GM18867 (cell line): ENCODE results near the gene AJM1.
"Not testable (repeated sequence)": the region's sequence is repeated elsewhere in the genome, so short reads cannot be mapped to it uniquely, and the experiment has no call there.

Source experiments
- ATAC-seq: cut with Tn5 transposase; IDR thresholded peaks from one replicate; pipeline ENCODE4 v1.9.1; 2021; ENCODE audit warnings: mild to moderate bottlenecking, moderate library complexity; ENCODE audit not compliant: unreplicated experiment

The AJM1 gene

DNA sequence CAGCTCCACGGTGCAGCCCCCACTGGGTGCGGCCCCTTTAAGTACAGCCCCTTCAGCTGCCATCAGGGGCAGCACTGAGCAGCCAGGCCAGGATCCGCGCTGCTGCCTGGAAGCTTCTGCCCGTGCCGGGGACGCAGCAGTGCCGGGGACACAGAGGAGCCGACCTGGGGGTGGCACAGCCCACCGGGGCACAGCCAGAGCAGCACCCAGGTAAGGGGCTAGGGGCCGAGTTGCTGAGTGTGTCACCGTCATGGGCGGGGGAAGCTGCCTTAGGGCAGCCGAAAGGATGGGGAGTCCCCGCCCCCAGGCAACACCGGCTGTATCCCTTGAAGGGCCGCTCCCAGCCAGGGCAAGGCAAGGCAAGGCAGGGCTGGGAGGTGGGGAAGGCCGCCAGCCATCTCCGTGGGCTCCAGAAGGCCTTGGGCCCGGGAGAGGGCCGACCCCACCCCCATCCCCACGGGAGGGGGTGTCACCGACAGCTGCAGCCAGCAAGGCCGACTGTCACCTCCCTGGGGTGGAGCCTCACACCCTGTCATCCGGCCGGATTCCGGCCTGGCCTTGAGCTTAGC lies at the start of gene AJM1:
Gene AJM1 (plus strand): TSS at position 99 of the 569 bp plus-strand sequence. CDS start 1,937 bp downstream, outside the sequence.
- peak; percentile 67 for ATAC-seq

DNA sequence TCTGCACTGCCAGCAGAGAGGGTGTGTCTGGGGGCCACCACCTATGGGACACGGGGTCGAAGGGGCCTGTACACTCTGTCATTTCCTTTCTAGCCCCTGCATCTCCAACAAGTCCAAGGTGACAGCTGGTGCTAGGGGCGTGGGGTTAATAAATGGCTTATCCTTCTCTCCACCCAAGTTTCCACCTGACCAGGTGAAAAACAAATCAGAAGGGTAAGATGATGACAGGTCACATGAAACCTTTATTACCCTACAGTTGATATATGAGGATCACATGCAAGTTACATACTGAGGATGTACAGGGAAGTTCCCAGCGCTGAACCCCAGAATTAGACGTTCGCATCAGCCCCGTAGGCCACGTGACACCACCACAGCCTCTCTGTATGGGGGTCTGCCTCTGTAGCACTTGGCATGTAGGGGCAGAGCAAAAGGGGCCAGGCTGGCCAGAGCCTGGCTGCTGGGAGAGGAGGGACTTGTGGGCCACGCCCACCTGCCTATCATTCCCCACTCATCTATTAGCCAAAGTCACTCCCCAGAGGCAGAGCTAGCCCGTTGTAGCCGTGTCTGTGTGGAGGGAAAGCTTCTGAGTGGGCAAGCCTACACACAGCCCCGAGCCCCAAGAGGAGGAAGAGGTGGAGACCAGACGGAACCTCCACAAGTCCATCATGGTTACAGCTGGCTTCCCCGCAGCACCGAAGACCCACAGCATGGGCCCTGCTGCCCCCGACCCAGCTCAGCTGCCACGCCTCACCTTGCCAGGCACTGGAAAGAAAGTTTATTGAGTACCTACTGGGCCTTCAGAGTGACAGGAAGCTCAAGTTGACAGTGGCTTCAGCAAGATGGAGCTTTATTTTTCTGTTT lies 49.0 kb upstream of the AJM1 start:
- ATAC-seq = no peak

DNA sequence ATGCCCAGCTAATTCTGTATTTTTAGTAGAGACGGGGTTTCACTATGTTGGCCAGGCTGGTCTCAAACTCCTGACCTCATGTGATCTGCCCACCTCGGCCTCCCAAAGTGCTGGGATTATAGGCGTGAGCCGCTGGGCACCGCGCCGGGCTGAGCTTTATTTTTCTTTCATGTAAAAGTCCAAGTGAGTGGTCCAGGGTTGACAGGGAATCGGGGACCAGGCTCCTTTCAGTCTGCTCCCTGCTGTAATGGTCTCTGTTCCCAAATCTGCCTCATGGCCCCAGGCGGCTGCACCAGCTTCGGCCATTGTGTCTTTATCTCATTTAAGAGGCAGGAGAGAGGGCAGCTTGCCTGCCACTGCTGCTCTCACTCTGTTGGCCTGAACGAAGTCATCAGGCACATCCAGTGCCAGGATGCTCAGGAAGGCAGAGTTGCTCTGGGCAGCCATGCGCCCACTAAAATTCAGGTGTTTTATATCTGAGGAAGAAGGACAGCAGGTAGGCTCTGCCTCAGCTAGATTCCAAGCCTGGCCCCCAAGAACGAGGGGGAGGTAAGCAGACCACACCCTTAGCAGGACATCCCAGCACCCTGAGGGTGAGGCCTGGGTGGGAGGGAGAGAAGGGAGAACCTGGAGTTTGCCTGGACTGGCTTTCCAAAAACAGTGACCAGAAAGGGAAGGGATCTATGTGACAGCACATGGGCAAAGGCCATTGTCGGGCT lies 47.8 kb upstream of the AJM1 start:
- ATAC-seq = no peak

DNA sequence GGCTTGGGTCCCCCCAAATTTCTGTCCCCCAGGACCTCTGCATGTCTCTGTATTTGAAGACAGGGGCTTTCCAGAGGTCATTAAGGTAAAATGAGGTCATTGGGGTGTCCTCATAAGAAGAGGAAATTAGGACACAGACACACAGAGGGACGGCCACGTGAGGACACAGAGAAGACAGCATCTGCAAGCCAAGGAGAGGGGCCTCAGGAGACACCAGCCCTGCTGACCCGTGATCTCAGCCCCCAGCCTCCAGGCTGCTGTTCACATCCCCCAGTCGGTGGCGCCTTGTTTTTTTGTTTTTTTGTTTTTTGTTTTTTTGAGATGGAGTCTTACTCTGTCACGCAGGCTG lies 47.3 kb upstream of the AJM1 start:
- ATAC-seq = no peak

DNA sequence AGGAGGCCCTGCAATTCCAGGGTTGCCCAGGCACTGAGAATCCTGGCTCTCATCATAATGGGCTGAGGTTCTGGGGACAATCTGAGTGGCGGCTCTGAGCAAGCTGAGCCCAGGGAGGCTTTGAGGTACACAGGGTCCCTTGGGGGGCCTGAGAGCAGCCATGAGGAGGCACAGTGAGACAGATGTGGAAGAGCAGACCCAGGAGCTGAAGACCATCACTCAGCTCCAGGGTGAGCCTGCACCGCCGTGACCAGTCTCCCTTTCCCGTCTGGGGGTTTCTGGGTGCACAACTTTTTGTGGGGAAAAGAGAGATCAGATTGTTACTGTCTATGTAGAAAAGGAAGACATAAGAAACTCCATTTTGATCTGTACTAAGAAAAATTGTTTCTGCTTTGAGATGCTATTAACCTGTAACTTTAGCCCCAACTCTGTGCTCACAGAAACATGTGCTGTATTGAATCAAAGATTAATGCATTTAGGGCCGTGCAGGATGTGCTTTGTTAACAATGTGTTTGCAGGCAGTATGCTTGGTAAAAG lies 46.0 kb upstream of the AJM1 start, which contains the start of gene CCDC183:
Gene CCDC183 (plus strand): TSS at position 101 of the 537 bp plus-strand sequence. CDS start 60 bp downstream, at position 161.
- ATAC-seq = no peak

DNA sequence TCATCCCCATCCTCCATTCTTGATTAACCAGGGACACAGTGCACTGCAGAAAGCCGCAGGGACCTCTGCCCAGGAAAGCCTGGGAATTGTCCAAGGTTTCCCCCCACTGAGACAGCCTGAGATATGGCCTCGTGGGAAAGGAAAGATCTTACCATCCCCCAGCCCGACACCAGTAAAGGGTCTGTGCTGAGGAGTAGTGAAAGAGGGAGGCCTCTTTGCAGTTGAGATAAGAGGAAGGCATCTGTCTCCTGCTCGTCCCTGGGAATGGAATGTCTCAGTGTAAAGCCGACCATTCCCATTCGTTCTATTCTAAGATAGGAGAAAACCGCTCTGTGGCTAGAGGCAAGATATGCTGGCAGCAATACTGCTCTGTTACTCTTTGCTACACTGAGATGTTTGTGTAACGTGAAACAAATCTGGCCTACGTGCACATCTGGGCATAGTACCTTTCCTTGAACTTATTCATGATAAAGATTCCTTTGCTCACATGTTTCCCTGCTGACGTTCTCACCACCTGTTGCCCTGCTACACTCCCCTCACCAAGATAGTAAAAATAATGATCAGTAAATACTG lies 45.4 kb upstream of the AJM1 start:
- ATAC-seq = not testable (repeated sequence)

DNA sequence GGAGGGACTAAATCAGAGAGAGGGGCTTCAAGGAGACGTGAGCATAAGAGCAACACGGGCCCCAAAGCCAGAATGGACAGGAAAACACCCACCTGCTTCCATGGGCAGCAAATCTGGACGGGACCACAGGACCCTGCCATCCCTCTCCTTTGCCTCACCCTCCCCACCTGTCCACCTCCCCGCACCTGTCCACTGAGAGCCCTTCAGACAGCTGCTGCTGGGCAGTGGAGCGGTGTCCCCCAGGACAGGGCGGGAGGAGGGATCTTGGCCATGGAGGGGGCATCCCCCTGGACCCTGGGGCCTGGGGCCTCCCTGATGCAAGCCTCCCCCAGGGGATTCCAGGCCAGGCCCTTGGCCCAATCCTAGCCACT lies 43.6 kb upstream of the AJM1 start:
- no peak for ATAC-seq

DNA sequence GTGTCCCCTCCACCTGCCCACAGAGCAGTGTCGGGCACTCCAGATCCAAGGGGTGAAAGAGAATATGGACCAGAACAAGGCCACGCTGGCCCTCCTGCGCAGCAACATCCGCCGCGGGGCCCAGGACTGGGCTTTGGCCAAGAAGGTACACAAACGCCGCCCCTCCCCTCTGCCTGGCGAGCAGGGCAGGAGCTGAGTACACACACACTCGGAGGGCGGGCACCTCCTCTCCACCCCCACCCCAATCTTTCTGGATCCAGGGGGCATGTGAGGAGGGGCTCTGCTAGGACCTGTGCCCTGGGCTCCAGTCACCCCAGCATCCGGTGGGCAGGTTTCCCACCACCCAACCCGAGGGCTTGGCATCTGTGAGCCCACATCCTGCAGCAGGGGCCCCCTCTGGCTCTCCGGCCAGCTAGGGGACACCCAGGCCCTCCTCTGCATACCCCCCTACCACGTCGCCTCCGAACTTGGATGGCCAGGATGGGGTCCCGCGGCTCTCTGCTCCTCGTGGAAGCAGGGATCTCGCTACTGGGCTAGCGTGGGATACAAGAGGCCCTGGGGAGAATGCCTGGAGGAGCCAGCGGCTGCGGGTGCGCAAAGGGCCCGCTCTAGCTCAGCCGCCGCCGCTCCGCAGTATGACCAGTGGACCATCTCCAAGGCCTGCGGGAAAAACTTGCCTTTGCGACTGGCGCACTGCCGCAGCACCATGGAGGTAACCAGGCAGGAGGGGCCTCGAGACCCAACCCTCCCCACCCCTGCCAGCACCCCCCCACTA lies 43.0 kb upstream of the AJM1 start:
- no peak for ATAC-seq

DNA sequence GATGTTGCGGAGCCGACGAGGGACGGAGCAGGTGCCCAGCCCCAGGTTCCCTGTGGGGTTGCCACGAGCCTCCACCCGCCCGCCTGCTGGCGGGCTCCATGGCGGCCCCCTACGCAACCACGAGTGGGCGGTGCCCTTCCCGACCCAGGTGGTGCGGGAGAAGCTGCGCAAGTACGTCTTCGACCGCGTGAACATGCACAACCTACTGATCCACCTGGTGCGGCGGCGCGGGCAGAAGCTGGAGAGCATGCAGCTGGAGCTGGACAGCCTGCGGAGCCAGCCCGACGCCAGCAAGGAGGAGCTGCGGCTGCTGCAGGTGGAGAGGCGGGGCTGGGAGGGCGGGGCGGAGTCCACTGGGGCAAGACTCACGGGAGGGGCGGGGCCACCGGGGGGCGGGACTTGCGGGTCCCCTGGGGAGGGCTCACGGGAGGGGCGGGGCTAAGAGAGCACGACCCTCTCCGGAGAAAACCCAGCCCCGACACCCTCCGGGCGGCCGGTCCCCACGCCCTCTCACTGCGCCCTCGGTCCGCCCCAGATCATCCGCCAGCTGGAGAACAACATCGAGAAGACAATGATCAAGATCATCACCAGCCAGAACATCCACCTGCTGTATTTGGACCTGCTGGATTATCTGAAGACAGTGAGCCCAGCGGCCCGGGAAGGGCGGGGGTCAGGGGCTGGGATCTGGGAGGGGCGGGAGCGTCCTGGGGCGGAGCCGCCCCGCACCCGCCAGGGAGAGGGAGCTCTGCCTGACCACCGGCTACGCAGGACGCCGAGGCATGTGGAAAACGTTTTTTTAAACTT lies 42.2 kb upstream of the AJM1 start:
- ATAC-seq = peak; percentile 49

DNA sequence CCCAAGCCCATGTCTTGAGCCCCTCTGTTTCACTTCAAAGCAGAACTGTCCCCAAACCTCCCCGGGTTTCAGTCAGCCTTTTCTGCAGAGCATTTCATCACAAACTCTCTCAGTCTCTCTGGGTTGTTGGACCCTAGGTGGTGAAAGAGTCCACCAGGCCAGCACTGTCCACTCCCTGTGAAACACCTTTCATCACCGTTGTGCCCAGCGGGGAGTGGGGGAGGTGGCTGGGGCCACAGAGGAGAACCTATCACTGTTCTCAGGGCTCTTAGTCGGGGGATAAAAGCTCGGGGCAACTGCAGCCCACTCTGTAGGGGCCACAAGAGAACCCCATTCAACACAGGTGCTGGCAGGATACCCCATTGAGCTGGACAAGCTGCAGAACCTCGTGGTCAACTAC lies 40.0 kb upstream of the AJM1 start:
- no peak for ATAC-seq

DNA sequence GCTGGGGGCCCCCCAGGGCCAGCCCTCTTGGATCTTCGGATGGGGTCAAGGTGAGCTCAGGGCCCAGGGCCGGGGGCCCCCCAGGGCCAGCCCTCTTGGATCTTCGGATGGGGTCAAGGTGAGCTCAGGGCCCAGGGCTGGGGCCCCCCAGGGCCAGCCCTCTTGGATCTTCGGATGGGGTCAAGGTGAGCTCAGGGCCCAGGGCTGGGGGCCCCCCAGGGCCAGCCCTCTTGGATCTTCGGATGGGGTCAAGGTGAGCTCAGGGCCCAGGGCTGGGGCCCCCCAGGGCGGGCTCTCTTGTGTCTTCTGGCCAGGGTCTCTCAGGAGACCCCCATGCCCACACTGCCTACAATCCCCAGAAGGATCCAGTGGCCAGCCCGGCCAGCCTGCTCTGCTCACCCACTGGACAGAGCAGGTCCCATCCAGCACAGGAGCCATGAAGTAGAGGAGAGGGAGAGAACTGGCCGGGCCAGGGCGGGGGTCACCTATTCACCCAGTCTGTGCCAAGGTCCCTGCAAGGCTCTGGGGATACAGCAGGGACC lies 39.2 kb upstream of the AJM1 start:
- ATAC-seq = not testable (repeated sequence)

DNA sequence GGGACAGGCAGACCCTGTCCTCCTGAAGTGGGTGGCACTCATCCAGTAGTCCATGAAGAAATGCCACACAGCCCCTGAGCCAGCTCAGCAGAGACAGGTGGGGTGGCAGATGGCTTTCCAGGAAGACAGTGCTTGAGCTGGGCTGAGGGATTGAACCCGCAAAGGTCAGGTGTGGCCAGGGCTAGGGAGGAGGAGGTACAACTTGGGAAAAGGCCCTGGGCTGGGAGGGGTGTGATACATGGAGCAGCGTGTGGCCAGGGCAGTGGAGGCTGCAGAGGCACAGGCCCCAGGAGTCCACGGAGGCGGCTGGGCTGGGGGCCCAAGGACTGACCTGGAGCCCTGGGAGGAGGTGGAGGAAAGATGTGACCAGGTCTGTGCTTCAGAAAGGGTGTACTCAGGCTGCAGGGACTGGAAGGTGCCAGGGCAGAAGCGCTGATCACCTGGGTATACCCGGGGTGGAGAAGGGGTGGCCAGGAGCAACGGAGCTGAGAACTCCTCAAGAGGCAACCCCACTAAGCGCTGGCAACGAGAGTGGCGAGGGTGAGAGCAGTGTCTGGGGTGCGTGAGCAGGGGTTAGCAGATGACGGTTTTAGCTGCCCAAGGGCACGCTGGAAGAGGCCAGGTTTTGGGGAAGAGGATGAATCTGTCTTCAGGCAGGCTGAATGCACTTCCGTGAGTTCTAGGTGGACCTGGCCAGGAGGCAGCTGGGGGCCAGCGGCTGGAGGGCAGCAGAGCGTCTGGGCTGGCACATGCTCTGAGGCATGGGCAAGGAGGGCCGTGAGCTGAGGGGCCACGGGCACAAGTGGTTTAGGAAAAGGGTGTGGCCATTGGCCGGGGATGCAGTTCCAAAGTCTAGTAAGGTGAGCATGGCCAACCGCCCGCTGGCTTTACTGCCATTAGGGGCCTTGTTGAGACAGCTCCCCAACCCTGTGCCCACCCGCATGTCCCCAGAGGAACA lies 38.4 kb upstream of the AJM1 start:
- ATAC-seq = no peak

DNA sequence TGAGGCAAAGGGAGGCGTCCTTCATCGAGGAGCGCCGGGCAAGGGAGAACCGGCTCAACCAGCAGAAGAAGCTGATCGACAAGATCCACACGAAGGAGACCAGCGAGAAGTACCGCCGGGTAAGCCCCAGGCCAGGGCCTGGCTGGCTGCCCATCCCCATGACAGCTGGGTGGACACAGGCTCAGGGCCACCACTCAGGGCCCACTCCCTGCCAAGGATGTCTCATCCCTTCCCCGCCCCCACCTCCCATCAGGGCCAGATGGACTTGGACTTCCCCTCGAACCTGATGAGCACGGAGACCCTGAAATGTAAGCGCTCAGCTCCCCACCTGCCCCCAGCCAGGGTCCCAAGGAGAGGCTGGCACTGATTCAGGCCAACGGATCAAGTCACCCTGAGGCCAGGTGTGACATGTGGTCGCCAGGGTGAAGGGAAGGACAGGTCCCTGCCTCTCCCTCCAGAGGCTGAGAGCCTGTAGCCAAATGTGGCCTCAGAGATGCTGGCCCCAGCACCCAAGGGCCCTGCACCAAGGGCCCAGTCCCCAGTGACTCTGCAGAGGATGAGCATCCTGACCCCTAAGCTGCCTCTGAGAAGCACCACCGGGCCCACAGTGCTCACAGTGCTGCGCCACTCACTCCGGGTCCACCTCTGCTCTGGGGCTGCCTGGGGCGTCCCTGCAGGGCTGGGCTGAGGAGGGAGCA lies 37.6 kb upstream of the AJM1 start:
- no peak for ATAC-seq

DNA sequence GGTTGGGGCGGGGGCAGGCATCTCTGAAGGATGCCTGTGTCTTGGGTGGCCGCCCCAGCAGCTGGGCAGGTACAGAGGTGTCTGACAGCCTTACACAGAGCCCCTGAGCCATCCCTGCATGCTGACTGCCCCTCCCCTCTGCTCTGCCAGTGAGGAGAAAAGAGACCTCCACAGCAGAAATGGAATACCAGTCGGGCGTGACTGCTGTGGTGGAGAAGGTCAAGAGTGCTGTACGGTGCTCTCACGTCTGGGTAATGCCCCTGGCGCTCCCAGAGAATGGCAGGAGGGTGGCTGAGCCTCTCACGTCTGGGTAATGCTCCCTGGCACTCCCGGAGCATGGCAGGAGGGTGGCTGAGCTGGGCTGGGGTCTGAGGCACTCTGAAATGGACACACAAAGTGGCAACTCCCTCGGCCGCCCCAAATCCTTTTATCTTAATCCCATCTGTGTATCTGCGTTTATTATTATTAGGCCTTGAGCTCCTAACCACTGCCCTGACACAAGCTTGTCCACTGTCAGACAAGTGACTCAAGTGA lies 37.0 kb upstream of the AJM1 start:
- ATAC-seq = no peak

DNA sequence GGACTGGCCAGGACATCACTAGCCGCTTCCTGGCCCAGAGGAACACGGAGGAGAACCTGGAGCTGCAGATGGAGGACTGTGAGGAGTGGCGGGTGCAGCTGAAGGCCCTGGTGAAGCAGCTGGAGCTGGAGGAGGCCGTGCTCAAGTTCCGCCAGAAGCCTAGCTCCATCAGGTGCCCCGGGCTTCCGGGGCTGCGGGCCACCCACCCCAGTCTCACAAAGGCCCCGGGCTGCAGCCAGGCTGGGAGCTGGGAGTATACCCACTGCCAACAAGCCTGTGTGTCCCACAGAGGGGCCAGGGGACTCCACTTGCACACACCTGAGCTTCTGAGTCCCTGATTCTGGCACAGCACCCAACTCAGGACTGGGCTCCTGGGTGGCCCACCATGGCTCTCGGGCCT lies 36.2 kb upstream of the AJM1 start:
- no peak for ATAC-seq

DNA sequence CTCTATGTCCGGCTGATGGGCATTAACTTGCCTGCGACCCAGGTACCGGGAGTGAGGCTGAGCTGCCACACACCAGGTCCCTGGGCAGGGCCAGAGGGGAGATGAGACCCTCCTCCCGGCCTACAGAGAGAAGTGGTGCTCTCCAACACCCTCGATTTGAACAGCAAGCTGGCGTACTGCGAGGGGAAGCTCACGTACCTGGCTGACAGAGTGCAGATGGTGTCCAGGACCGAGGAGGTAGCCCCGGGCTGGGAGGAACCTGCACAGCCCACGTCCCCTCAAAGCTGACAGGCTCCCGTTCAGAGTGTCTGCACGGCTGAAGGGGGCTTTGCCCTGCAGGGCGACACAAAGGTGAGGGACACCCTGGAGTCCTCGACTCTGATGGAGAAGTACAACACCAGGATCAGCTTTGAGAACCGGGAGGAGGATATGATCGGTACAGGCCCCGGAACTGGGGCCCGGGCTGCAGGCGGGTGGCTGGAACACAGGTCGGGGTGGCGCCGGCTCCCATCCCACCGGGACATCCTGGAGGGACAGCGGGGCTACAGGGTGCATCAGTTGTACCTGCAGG lies 35.6 kb upstream of the AJM1 start:
- ATAC-seq = no peak
